ENCODE measurements around the gene CHIC2. TPM values are rescaled to one million over a fixed set of nuclear protein-coding genes. Genes with fewer than 3 reads are reported as not detected.

CHIC2 gene
- 37.7 and 43.2 TPM in 2 replicates for total RNA-seq

DNA sequence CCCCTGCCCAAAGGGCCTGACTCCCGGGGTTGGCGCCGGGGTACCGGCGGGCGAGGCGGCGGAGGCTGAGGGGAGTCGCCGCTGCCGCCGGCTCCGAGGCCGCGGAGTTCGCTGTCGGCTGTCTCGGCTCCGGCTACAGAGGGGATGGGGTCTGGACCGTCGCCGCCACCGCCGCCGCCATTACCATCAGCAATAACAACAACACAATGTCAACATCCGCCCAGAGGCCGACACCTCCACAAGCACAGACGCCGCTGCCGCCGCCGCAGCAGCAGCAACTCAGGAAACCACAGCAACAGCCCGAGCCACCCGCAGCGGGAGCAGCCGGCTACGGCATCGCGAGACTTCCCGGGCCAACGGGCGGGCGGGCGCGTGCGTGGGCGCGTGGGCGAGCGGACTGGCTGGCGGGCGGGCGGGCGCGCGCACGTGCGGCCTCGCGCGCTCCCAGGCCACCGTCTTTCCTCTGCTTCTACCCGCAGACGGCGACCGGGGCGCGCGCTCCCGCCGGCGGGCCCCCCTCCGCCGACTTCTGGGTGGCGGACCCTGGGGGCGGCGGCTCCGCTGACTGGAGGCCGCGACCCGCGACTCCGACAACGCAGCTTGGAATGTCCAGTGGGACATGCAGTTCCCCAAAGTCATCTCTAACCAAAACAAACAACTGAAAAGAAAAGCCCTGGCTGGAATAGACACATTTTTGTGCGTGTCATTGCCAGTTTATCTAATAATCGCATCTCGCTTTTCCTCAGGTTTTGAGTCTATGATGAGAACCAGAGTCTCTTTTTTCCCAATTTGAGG is at the start of gene CHIC2:
TSS of gene CHIC2 (minus strand) at position 289 of the 795 bp plus-strand sequence. CDS start 305 bp downstream, outside the sequence.

GRCh38 chr4:54099748-54100574 is 35.6 kb upstream of the CHIC2 start, which contains the start of gene GSX2:
Gene GSX2, plus strand, starts transcription at chr4:54100163. Its CDS starts 182 bp downstream, at chr4:54100345.

Other genes starting within 250 kb of the CHIC2 start
- gene GSX2, start 35.6 kb upstream of the CHIC2 start, total RNA-seq: not detected in 2 replicates
- gene PDGFRA, start 164.7 kb upstream of the CHIC2 start, total RNA-seq: 432 and 685 TPM in 2 replicates